ENCODE measurements around the gene KIZ. TPM values are rescaled to one million over a fixed set of nuclear protein-coding genes. Genes with fewer than 3 reads are reported as not detected.
A peak's percentile ranks its signal among the peaks of the same experiment; 100 is the strongest.

Gene KIZ
- total and polyA plus RNA-seq, 2 experiments from 2014 or later = 58.3 to 63.6 TPM

DNA sequence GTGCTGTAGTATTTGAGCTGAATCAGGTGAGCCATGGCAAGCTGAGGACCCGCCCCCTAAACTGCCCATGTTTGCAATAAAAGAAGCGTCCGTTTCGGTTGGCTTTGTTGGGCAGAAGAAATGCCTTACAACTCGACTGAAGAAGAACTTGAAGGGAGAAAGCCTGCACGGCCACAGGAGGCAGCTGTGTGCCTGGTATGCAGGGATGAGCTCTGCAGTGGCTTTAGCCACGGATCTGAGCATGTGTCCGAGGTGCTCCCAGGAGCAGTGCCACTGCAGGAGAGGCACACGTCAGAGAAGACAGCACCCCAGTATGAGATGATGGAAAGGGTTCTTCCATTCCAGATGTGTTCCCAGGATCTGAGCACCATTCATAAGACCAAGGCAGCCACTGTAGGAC, 23.5 kb downstream of the KIZ start:
- ATAC-seq = peak; percentile 74
- Histone ChIP-seq H3K79me2 (replicated peaks; ENCODE audit: insufficient read depth) (peaks cover 11% of the 10 kb centered on the region; the same call in 1 of the 2 replicates), H3K4me1 (ENCODE audit: insufficient read depth) (peaks cover 3% of the 10 kb centered on the region; the same call in 1 of the 2 replicates), H4K20me1 (replicated peaks; ENCODE audit: insufficient read depth) (no peaks in the 10 kb centered on the region), H3K4me2 (no peak overlapping the region), H3F3A (replicated peaks; ENCODE audit: low read depth) (no peaks in the 10 kb centered on the region), H3K9me2 (ENCODE audit: insufficient read depth) (no peaks in the 10 kb centered on the region), H3K36me3 (ENCODE audit: insufficient read depth) (no peaks in the 10 kb centered on the region; the same call in none of the 2 replicates), H2AFZ (no peak overlapping the region), H3K27ac (ENCODE audit: low read depth) (no peak overlapping the region), H3K4me3 (no peak overlapping the region), H3K27me3 (ENCODE audit: insufficient read depth) (no peaks in the 10 kb centered on the region)
- TF ChIP-seq EZH2 (IDR thresholded peaks at IDR 0.05; ENCODE audit: low read depth, unreplicated experiment) = no peak
- TF ChIP-seq, protein P1, sequence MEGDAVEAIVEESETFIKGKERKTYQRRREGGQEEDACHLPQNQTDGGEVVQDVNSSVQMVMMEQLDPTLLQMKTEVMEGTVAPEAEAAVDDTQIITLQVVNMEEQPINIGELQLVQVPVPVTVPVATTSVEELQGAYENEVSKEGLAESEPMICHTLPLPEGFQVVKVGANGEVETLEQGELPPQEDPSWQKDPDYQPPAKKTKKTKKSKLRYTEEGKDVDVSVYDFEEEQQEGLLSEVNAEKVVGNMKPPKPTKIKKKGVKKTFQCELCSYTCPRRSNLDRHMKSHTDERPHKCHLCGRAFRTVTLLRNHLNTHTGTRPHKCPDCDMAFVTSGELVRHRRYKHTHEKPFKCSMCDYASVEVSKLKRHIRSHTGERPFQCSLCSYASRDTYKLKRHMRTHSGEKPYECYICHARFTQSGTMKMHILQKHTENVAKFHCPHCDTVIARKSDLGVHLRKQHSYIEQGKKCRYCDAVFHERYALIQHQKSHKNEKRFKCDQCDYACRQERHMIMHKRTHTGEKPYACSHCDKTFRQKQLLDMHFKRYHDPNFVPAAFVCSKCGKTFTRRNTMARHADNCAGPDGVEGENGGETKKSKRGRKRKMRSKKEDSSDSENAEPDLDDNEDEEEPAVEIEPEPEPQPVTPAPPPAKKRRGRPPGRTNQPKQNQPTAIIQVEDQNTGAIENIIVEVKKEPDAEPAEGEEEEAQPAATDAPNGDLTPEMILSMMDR (conservative IDR thresholded peaks at IDR 0.05; ENCODE audit: low read depth in 2 of 2) = 0 out of 4 replicates have a peak, but pooled peaks of 1 of the 2 experiments have one; percentile 16
- no peak overlapping the region for H3K4me3 Mint-ChIP-seq
- peaks cover 4% of the 10 kb centered on the region; the same call in 2 of the 3 replicates for H3K4me1 Mint-ChIP-seq
- H3K36me3 Mint-ChIP-seq (ENCODE audit: low read depth) = peaks cover 5% of the 10 kb centered on the region; the same call in 2 of the 3 replicates
- DNase-seq (ENCODE audit: low spot score) = peak; percentile 38
- H3K27me3 Mint-ChIP-seq (ENCODE audit: insufficient read depth, low read depth, poor library complexity) = no peaks in the 10 kb centered on the region
- no peak overlapping the region for H3K27ac Mint-ChIP-seq
- H3K9me3 Mint-ChIP-seq = no peaks in the 10 kb centered on the region

DNA sequence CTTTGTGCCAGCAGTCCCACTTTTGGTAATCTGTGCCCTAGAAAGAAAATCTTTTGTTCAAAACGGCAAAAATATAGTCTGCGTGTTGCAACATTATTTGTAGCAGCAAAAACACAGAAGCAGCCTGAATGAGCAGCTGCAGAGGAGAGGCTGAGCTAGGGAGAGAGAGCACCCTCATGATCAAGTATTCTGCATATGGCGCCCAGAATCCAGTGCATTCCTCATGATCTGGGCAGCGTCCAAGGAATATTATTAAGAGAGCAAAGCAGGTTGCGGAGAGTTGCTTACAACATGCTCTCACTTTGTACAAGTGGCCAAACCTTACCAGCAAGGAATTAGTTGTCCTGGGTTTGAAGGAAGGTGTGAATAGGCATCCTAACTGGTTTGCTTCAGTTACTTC, 25.9 kb downstream of the KIZ start:
- peaks cover 3% of the 10 kb centered on the region; the same call in 1 of the 2 replicates for H3K4me1 ChIP-seq (ENCODE audit: insufficient read depth)
- Mint-ChIP-seq H3K27me3 (ENCODE audit: insufficient read depth, low read depth, poor library complexity) (no peaks in the 10 kb centered on the region), H3K9me3 (no peaks in the 10 kb centered on the region), H3K4me1 (peaks cover 4% of the 10 kb centered on the region; the same call in 2 of the 3 replicates), H3K36me3 (ENCODE audit: low read depth) (peaks cover 17% of the 10 kb centered on the region; the same call in 2 of the 3 replicates), H3K27ac (no peak overlapping the region), H3K4me3 (no peak overlapping the region)
- H3K79me2 ChIP-seq (replicated peaks; ENCODE audit: insufficient read depth) = peaks cover 11% of the 10 kb centered on the region; the same call in 1 of the 2 replicates
- peak overlapping the region; percentile 10; the same call in 1 of the 2 replicates for H3K27ac ChIP-seq (ENCODE audit: low read depth)
- DNase-seq (ENCODE audit: low spot score) = no peak
- no peaks in the 10 kb centered on the region for H4K20me1 ChIP-seq (replicated peaks; ENCODE audit: insufficient read depth)
- H3K27me3 ChIP-seq (ENCODE audit: insufficient read depth) = no peaks in the 10 kb centered on the region
- H3F3A ChIP-seq (replicated peaks; ENCODE audit: low read depth) = no peaks in the 10 kb centered on the region
- no peaks in the 10 kb centered on the region; the same call in none of the 2 replicates for H3K36me3 ChIP-seq (ENCODE audit: insufficient read depth)
- H2AFZ ChIP-seq = no peak overlapping the region
- no peak overlapping the region for H3K4me2 ChIP-seq
- no peak overlapping the region for H3K4me3 ChIP-seq
- H3K9me2 ChIP-seq (ENCODE audit: insufficient read depth) = no peaks in the 10 kb centered on the region
- TF ChIP-seq, protein P1 (conservative IDR thresholded peaks at IDR 0.05; ENCODE audit: low read depth in 2 of 2) = no peak
- no peak for TF ChIP-seq EZH2 (IDR thresholded peaks at IDR 0.05; ENCODE audit: low read depth, unreplicated experiment)
- TF ChIP-seq ZNF331 (CRISPR knock-in tag; IDR thresholded peaks at IDR 0.05; ENCODE audit: low read depth) = no peak
- TF ChIP-seq, protein P2, sequence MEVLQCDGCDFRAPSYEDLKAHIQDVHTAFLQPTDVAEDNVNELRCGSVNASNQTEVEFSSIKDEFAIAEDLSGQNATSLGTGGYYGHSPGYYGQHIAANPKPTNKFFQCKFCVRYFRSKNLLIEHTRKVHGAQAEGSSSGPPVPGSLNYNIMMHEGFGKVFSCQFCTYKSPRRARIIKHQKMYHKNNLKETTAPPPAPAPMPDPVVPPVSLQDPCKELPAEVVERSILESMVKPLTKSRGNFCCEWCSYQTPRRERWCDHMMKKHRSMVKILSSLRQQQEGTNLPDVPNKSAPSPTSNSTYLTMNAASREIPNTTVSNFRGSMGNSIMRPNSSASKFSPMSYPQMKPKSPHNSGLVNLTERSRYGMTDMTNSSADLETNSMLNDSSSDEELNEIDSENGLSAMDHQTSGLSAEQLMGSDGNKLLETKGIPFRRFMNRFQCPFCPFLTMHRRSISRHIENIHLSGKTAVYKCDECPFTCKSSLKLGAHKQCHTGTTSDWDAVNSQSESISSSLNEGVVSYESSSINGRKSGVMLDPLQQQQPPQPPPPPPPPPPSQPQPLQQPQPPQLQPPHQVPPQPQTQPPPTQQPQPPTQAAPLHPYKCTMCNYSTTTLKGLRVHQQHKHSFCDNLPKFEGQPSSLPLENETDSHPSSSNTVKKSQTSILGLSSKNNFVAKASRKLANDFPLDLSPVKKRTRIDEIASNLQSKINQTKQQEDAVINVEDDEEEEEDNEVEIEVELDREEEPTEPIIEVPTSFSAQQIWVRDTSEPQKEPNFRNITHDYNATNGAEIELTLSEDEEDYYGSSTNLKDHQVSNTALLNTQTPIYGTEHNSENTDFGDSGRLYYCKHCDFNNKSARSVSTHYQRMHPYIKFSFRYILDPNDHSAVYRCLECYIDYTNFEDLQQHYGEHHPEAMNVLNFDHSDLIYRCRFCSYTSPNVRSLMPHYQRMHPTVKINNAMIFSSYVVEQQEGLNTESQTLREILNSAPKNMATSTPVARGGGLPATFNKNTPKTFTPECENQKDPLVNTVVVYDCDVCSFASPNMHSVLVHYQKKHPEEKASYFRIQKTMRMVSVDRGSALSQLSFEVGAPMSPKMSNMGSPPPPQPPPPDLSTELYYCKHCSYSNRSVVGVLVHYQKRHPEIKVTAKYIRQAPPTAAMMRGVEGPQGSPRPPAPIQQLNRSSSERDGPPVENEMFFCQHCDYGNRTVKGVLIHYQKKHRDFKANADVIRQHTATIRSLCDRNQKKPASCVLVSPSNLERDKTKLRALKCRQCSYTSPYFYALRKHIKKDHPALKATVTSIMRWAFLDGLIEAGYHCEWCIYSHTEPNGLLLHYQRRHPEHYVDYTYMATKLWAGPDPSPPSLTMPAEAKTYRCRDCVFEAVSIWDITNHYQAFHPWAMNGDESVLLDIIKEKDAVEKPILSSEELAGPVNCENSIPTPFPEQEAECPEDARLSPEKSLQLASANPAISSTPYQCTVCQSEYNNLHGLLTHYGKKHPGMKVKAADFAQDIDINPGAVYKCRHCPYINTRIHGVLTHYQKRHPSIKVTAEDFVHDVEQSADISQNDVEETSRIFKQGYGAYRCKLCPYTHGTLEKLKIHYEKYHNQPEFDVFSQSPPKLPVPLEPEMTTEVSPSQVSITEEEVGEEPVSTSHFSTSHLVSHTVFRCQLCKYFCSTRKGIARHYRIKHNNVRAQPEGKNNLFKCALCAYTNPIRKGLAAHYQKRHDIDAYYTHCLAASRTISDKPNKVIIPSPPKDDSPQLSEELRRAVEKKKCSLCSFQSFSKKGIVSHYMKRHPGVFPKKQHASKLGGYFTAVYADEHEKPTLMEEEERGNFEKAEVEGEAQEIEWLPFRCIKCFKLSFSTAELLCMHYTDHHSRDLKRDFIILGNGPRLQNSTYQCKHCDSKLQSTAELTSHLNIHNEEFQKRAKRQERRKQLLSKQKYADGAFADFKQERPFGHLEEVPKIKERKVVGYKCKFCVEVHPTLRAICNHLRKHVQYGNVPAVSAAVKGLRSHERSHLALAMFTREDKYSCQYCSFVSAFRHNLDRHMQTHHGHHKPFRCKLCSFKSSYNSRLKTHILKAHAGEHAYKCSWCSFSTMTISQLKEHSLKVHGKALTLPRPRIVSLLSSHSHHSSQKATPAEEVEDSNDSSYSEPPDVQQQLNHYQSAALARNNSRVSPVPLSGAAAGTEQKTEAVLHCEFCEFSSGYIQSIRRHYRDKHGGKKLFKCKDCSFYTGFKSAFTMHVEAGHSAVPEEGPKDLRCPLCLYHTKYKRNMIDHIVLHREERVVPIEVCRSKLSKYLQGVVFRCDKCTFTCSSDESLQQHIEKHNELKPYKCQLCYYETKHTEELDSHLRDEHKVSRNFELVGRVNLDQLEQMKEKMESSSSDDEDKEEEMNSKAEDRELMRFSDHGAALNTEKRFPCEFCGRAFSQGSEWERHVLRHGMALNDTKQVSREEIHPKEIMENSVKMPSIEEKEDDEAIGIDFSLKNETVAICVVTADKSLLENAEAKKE (CRISPR knock-in tag; IDR thresholded peaks at IDR 0.05) = no peak
- TF ChIP-seq NANOG (IDR thresholded peaks at IDR 0.05; ENCODE audit: borderline replicate concordance) = no peak
- TF ChIP-seq CREB1 (CRISPR knock-in tag; IDR thresholded peaks at IDR 0.05; ENCODE audit: low read depth) = no peak
- no peak for TF ChIP-seq JUNB (IDR thresholded peaks at IDR 0.05; ENCODE audit: unreplicated experiment)
- no peak for TF ChIP-seq STAT1 (IDR thresholded peaks at IDR 0.05; ENCODE audit: unreplicated experiment)
- no peak for TF ChIP-seq ZNF114 (CRISPR knock-in tag; IDR thresholded peaks at IDR 0.05)
- TF ChIP-seq, protein P3, sequence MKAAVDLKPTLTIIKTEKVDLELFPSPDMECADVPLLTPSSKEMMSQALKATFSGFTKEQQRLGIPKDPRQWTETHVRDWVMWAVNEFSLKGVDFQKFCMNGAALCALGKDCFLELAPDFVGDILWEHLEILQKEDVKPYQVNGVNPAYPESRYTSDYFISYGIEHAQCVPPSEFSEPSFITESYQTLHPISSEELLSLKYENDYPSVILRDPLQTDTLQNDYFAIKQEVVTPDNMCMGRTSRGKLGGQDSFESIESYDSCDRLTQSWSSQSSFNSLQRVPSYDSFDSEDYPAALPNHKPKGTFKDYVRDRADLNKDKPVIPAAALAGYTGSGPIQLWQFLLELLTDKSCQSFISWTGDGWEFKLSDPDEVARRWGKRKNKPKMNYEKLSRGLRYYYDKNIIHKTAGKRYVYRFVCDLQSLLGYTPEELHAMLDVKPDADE (IDR thresholded peaks at IDR 0.05) = no peak
- ATAC-seq = no peak

All from GM23338 (cell line).